ENCODE measurements around the gene ODF4.

DNA sequence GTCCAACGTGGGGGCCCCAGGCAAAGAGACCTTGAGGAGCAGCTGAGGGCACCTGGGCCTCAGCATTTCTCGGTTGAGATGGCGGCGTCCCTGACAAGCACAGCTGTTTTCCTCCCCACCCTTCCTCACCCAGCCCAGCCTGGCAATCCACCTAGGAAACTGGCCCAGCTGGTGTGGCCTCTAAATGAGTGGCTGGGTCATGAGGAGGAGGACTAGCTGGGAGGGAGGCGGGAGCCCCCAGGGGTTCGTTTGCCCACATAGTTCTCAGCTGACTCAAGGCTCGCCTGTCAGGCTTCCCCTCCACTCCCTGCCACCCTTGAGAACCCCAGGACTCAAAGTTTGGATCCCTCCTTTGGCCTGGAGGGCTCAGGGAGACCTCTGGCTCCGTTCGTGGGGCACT is 52.1 kb downstream of the ODF4 start:
- TF ChIP-seq, protein P1, sequence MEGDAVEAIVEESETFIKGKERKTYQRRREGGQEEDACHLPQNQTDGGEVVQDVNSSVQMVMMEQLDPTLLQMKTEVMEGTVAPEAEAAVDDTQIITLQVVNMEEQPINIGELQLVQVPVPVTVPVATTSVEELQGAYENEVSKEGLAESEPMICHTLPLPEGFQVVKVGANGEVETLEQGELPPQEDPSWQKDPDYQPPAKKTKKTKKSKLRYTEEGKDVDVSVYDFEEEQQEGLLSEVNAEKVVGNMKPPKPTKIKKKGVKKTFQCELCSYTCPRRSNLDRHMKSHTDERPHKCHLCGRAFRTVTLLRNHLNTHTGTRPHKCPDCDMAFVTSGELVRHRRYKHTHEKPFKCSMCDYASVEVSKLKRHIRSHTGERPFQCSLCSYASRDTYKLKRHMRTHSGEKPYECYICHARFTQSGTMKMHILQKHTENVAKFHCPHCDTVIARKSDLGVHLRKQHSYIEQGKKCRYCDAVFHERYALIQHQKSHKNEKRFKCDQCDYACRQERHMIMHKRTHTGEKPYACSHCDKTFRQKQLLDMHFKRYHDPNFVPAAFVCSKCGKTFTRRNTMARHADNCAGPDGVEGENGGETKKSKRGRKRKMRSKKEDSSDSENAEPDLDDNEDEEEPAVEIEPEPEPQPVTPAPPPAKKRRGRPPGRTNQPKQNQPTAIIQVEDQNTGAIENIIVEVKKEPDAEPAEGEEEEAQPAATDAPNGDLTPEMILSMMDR (IDR thresholded peaks at IDR 0.05 in 4 of 5, conservative IDR thresholded peaks at IDR 0.05 in 1 of 5), result no peak
- no peak for TF ChIP-seq POLR2A (IDR thresholded peaks at IDR 0.05)

All from gastrocnemius medialis (tissue), 4 donors.